Hair follicular keratinocyte (primary cell): ENCODE data around the gene KDM5B. TPM values are rescaled to one million over a fixed set of nuclear protein-coding genes. Genes with fewer than 3 reads are reported as not detected.

ENCODE experiments used
- total RNA-seq: library from RNA; depleted of rRNA; stranded (reverse); fragments of >200 nt; gene quantifications from 2 replicates; pipeline ENCODE4 v1.2.3, GENCODE V29; 2015

The KDM5B gene
- total RNA-seq: 27.5 and 40.5 TPM in 2 replicates

GRCh38 chr1:202807926-202808757 is at the start of gene KDM5B:
TSS of gene KDM5B (minus strand) at chr1:202808421. CDS start at chr1:202808305, 116 bp downstream.

GRCh38 chr1:202810615-202811295 is 2.5 kb upstream of the KDM5B start, which contains the start of gene PCAT6:
TSS of gene PCAT6 (plus strand) at chr1:202810954.

GRCh38 chr1:202710070-202711045 is 97.9 kb downstream of the KDM5B start, which contains the start of gene SYT2:
TSS of gene SYT2 (minus strand) at chr1:202710454. CDS start at chr1:202605772, 104,682 bp downstream.

Other genes starting within 250 kb of the KDM5B start
- under 0.01 TPM in 1 of 2 replicates, not detected in the other for gene SYT2, start 98.0 kb downstream of the KDM5B start, total RNA-seq
- 0.47 TPM in 1 of 2 replicates, not detected in the other for gene PCAT6, start 2.5 kb upstream of the KDM5B start, total RNA-seq
- gene RABIF, start 80.7 kb upstream of the KDM5B start, total RNA-seq: 6.3 and 7.3 TPM in 2 replicates
- gene KLHL12, start 118.8 kb upstream of the KDM5B start, total RNA-seq: 23.5 and 24.4 TPM in 2 replicates
- gene ADIPOR1, start 149.9 kb upstream of the KDM5B start, total RNA-seq: 146 and 152 TPM in 2 replicates
- 86.1 and 106 TPM in 2 replicates for gene CYB5R1, start 158.8 kb upstream of the KDM5B start, total RNA-seq
- gene TMEM183A, start 199.0 kb upstream of the KDM5B start, total RNA-seq: 70.7 and 77.9 TPM in 2 replicates
- 0.15 and 0.16 TPM in 2 replicates for gene PPFIA4, start 218.1 kb upstream of the KDM5B start, total RNA-seq